ENCODE measurements around the gene FRMD4A. TPM values are rescaled to one million over a fixed set of nuclear protein-coding genes. Genes with fewer than 3 reads are reported as not detected.

FRMD4A gene
- total RNA-seq, 2 experiments from 2014 or later, result 0.25 TPM; not detected in 1

- POLR2A ChIA-PET, result no interaction called here
- CTCF ChIA-PET, result interaction anchor here (1.5 kb wide), 1 partner anchor 11 kb away, joined by 4 read pairs; the partner anchor contains the start of gene PRPF18
- H3K4me1 Mint-ChIP-seq, result no peaks in the 10 kb centered on the region
- H3K4me3 Mint-ChIP-seq, result no peak overlapping the region
- no peaks in the 10 kb centered on the region for H3K27me3 Mint-ChIP-seq
- no peak overlapping the region for H3K27ac Mint-ChIP-seq
- no peaks in the 10 kb centered on the region for H3K9me3 Mint-ChIP-seq
- peaks cover 13% of the 10 kb centered on the region for H3K36me3 Mint-ChIP-seq (ENCODE audit: low read depth)
- no peak for DNase-seq
These were observed 732.8 kb downstream of the FRMD4A start for GRCh38 chr10:13597909-13598308.

GRCh38 chr10:13594641-13595040 is 736.1 kb downstream of the FRMD4A start:
- Mint-ChIP-seq H3K4me1 (peaks cover 2% of the 10 kb centered on the region), H3K4me3 (no peak overlapping the region), H3K9me3 (no peaks in the 10 kb centered on the region), H3K36me3 (ENCODE audit: low read depth) (peaks cover 6% of the 10 kb centered on the region), H3K27ac (no peak overlapping the region), H3K27me3 (no peaks in the 10 kb centered on the region)
- DNase-seq, result no peak
- ChIA-PET CTCF (no interaction called here), POLR2A (no interaction called here)
